ENCODE data around the gene HLA-DMA. TPM values are rescaled to one million over a fixed set of nuclear protein-coding genes. Genes with fewer than 3 reads are reported as not detected.
A peak's percentile ranks its signal among the peaks of the same experiment; 100 is the strongest.

Gene HLA-DMA
- total and polyA plus RNA-seq, 9 of the 15 experiments (the other 6 are each of a cell fraction or from before 2014, with no cell fraction given): 0.13 to 0.83 (median 0.51) TPM

- TF ChIP-seq NFE2L1 (tag; IDR thresholded peaks at IDR 0.05; ENCODE audit: borderline replicate concordance, low read depth) (no peak), NFE2 (IDR thresholded peaks at IDR 0.05; ENCODE audit: low read depth) (peak; percentile 5; the same call in 1 of the 2 replicates), STAT5B (CRISPR knock-in tag; IDR thresholded peaks at IDR 0.05) (no peak), RBBP5 (IDR thresholded peaks at IDR 0.05; ENCODE audit: borderline replicate concordance, insufficient read depth, low read length, poor library complexity, severe bottlenecking) (peak; percentile 10), EP300 (IDR thresholded peaks at IDR 0.05; ENCODE audit: low read length) (peak; percentile 8; the same call in 1 of the 2 replicates), ZNF764 (CRISPR knock-in tag; IDR thresholded peaks at IDR 0.05; ENCODE audit: low read depth) (no peak), TEAD4 (IDR thresholded peaks at IDR 0.05; ENCODE audit: low read length) (peak; percentile 9; the same call in 1 of the 2 replicates), TEAD4 (CRISPR knock-in tag; IDR thresholded peaks at IDR 0.05; ENCODE audit: borderline replicate concordance) (no peak), HES1 (IDR thresholded peaks at IDR 0.05; ENCODE audit: low read depth) (no peak), RBFOX2 (IDR thresholded peaks at IDR 0.05; ENCODE audit: low read depth, low read length) (peak; percentile 21), EHMT2 (IDR thresholded peaks at IDR 0.05) (peak; percentile 24; the same call in 1 of the 2 replicates), PHB2 (IDR thresholded peaks at IDR 0.05; ENCODE audit: low read depth) (no peak), YY1 (IDR thresholded peaks at IDR 0.05; ENCODE audit: borderline replicate concordance in 1 of 3, control insufficient read depth in 1 of 3, extremely low read depth in 1 of 3, insufficient read depth in 3 of 3, insufficient read length in 1 of 3, insufficient replicate concordance in 2 of 3, low read depth in 1 of 3, low read length in 2 of 3) (peak; percentile 59 to 90 (median 78)), BRD4 (IDR thresholded peaks at IDR 0.05) (peak; percentile 94; the same call in 1 of the 2 replicates), NFRKB (IDR thresholded peaks at IDR 0.05; ENCODE audit: low read depth) (peak; percentile 100), ZNF830 (CRISPR knock-in tag; IDR thresholded peaks at IDR 0.05) (no peak), PRPF4 (IDR thresholded peaks at IDR 0.05; ENCODE audit: insufficient read depth, low read depth, low read length, poor library complexity, severe bottlenecking) (peak; percentile 9), BCOR (IDR thresholded peaks at IDR 0.05) (no peak), CHCHD3 (CRISPR knock-in tag; IDR thresholded peaks at IDR 0.05) (0 out of 2 replicates have a peak, but pooled peaks have one; percentile 23), CBX5 (IDR thresholded peaks at IDR 0.05; ENCODE audit: borderline replicate concordance, low read depth) (no peak), FIP1L1 (IDR thresholded peaks at IDR 0.05; ENCODE audit: low read depth, low read length, poor library complexity, severe bottlenecking) (peak; percentile 12), KLF13 (tag; IDR thresholded peaks at IDR 0.05; ENCODE audit: borderline replicate concordance, low read depth) (no peak), NFIC (IDR thresholded peaks at IDR 0.05) (no peak), ZNF561 (CRISPR knock-in tag; conservative IDR thresholded peaks at IDR 0.05) (no peak), NFXL1 (CRISPR knock-in tag; IDR thresholded peaks at IDR 0.05) (peak; percentile 9; the same call in 1 of the 2 replicates), U2AF1 (optimal IDR thresholded peaks at IDR 0.05; ENCODE audit: low read depth, low read length) (no peak)
- TF ChIP-seq, protein P1, sequence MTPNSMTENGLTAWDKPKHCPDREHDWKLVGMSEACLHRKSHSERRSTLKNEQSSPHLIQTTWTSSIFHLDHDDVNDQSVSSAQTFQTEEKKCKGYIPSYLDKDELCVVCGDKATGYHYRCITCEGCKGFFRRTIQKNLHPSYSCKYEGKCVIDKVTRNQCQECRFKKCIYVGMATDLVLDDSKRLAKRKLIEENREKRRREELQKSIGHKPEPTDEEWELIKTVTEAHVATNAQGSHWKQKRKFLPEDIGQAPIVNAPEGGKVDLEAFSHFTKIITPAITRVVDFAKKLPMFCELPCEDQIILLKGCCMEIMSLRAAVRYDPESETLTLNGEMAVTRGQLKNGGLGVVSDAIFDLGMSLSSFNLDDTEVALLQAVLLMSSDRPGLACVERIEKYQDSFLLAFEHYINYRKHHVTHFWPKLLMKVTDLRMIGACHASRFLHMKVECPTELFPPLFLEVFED (CRISPR knock-in tag; conservative IDR thresholded peaks at IDR 0.05): peak; percentile 78; the same call in 1 of the 2 replicates
Observed at GRCh38 chr6:32970413-32971241, 17.7 kb upstream of the HLA-DMA start (continued).

Measured in K562 (cell line).